OCI-LY3 (cell line): ENCODE results near the gene IQCN.

ENCODE experiments used
- H2AFZ ChIP-seq: fragments of 200-600, 300-600 bp; shearing (Covaris generic); 2 replicates; pipeline ENCODE4 v1.6.0; 2014; ENCODE audit warnings: antibody characterized with exemption, low read depth, low read length
- H3K27ac ChIP-seq: fragments of 200-600, 300-600 bp; sonication (generic); 2 replicates; pipeline ENCODE4 v1.5.1; 2014; ENCODE audit warnings: mild to moderate bottlenecking, low read length, moderate library complexity, mixed read lengths
- H3K27me3 ChIP-seq: fragments of 200-600, 300-600 bp; sonication (generic); 2 replicates; pipeline ENCODE4 v1.6.1; 2014; ENCODE audit warnings: low read depth, low read length, mixed read lengths
- H3K36me3 ChIP-seq: fragments of 200-600, 300-600 bp; sonication (generic); replicated peaks from 2 replicates; pipeline ENCODE3; 2014; ENCODE audit warnings: low read depth, low read length, mixed read lengths
- H3K4me1 ChIP-seq: fragments of 300-600, 200-600 bp; sonication (generic); 2 replicates; pipeline ENCODE4 v1.6.1; 2014; ENCODE audit warnings: low read length, mixed read lengths
- H3K4me2 ChIP-seq: fragments of 200-600, 300-600 bp; sonication (generic); 2 replicates; pipeline ENCODE4 v1.6.1; 2014; ENCODE audit warnings: low read length, mixed read lengths
- H3K4me3 ChIP-seq: fragments of 300-600, 200-600 bp; sonication (generic); 2 replicates; pipeline ENCODE4 v1.5.1; 2014; ENCODE audit warnings: antibody characterized with exemption, mild to moderate bottlenecking, low read length, moderate library complexity
- H3K79me2 ChIP-seq: fragments of 300-600, 200-600 bp; shearing (Covaris generic); 2 replicates; pipeline ENCODE4 v1.6.1; 2014; ENCODE audit warnings: mild to moderate bottlenecking, low read length, mixed read lengths
- H3K9ac ChIP-seq: fragments of 300-600, 200-600 bp; shearing (Covaris generic); 2 replicates; pipeline ENCODE4 v1.6.0; 2014; ENCODE audit warnings: mild to moderate bottlenecking, low read length, moderate library complexity
- H3K9me3 ChIP-seq: fragments of 200-600, 300-600 bp; shearing (Covaris generic); 2 replicates; pipeline ENCODE4 v1.6.1; 2014; ENCODE audit warnings: low read length, mixed read lengths; ENCODE audit not compliant: insufficient read depth
- H4K20me1 ChIP-seq: fragments of 200-600, 300-600 bp; sonication (generic); 2 replicates; pipeline ENCODE4 v1.6.1; 2016; ENCODE audit warnings: low read length, mixed read lengths; ENCODE audit not compliant: insufficient read depth
- EZH2phosphoT487 ChIP-seq: fragments of 200-600 bp; shearing (Covaris generic); IDR thresholded peaks from 2 replicates; pipeline ENCODE4 v1.6.1; 2018; ENCODE audit warnings: antibody characterized with exemption, mixed run types, low read depth
- TF ChIP-seq, protein P1 (sequence below): fragments of 200-600, 300-600 bp; sonication (generic); IDR thresholded peaks from 2 replicates; pipeline ENCODE4 v1.5.1; 2014; ENCODE audit warnings: antibody characterized with exemption, low read length, low read depth

IQCN gene

DNA sequence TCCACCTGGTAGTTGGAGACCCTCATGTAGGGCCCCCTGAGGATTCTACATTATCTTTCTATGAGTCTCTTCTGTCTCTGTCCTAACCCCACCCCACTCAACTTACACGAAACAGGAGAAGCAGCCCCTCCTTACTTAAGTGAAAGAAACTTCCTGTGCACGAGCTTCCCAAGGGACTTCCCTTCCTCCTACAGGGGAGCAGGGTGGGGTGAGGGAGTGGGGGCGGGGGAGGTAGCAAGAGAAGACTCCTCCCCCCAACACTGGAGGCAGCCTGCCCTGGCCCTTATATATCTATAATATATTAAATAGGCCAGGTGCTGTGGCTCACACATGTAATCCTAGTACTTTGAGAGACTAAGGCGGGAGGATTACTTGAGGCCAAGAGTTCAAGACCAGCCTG is 42.5 kb downstream of the IQCN start:
- no peak overlapping the region for H3K9ac ChIP-seq
- H3K9me3 ChIP-seq = no peaks in the 10 kb centered on the region
- no peak overlapping the region for H3K27ac ChIP-seq
- H3K4me1 ChIP-seq = no peaks in the 10 kb centered on the region
- no peak overlapping the region for H3K4me2 ChIP-seq
- H4K20me1 ChIP-seq = no peaks in the 10 kb centered on the region; the same call in 1 of the 2 replicates
- H3K36me3 ChIP-seq = no peaks in the 10 kb centered on the region
- H3K4me3 ChIP-seq = no peak overlapping the region
- peaks cover 9% of the 10 kb centered on the region; the same call in 1 of the 2 replicates for H3K27me3 ChIP-seq
- TF ChIP-seq, protein P1, sequence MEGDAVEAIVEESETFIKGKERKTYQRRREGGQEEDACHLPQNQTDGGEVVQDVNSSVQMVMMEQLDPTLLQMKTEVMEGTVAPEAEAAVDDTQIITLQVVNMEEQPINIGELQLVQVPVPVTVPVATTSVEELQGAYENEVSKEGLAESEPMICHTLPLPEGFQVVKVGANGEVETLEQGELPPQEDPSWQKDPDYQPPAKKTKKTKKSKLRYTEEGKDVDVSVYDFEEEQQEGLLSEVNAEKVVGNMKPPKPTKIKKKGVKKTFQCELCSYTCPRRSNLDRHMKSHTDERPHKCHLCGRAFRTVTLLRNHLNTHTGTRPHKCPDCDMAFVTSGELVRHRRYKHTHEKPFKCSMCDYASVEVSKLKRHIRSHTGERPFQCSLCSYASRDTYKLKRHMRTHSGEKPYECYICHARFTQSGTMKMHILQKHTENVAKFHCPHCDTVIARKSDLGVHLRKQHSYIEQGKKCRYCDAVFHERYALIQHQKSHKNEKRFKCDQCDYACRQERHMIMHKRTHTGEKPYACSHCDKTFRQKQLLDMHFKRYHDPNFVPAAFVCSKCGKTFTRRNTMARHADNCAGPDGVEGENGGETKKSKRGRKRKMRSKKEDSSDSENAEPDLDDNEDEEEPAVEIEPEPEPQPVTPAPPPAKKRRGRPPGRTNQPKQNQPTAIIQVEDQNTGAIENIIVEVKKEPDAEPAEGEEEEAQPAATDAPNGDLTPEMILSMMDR = no peak
- no peak for TF ChIP-seq EZH2phosphoT487
- H2AFZ ChIP-seq = no peak overlapping the region
- no peaks in the 10 kb centered on the region for H3K79me2 ChIP-seq

DNA sequence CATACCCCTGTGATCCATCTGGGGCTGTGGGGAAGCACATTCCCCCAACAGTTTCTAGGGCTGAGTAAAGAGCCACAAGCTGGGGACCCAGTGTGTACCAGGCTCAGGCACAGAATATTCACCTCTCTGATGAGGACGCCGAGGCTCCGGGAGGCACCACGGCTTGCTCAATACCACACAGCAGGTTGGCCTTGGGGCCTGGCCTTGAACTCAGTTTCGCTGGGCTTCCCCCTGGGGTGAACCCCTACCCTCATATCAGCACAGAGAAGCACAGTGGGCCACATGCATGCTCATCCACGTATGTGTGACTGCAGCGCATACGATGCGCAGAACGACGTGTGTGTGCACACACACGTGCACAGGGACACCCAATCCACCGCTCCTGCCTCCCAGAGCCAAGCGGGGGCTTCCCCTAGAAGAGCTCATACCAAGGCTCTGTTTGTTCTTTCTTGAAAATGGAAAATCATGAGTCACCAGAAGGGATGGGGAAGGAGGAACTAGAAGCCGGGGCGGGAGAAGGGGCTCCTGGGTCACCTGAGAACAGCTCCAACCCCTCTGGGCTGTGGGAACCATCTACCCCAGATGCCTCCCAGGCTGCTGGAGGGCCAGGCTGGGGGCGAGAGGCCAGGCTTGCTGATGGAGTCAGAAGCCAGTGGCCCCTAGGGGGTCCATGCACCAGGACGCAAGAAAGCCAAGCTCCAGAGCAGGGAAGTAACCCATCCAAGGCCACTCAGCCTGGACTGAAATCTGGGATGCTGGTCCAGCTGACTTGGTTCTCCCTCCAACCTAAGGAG is 43.1 kb downstream of the IQCN start:
- Histone ChIP-seq H3K4me2 (no peak overlapping the region), H3K79me2 (no peaks in the 10 kb centered on the region), H3K4me1 (no peaks in the 10 kb centered on the region), H3K36me3 (no peaks in the 10 kb centered on the region), H3K9ac (no peak overlapping the region), H4K20me1 (no peaks in the 10 kb centered on the region; the same call in 1 of the 2 replicates), H3K27me3 (peaks cover 9% of the 10 kb centered on the region; the same call in 1 of the 2 replicates), H3K4me3 (no peak overlapping the region), H3K27ac (no peak overlapping the region), H3K9me3 (no peaks in the 10 kb centered on the region), H2AFZ (no peak overlapping the region)
- no peak for TF ChIP-seq EZH2phosphoT487
- TF ChIP-seq, protein P1 = no peak

DNA sequence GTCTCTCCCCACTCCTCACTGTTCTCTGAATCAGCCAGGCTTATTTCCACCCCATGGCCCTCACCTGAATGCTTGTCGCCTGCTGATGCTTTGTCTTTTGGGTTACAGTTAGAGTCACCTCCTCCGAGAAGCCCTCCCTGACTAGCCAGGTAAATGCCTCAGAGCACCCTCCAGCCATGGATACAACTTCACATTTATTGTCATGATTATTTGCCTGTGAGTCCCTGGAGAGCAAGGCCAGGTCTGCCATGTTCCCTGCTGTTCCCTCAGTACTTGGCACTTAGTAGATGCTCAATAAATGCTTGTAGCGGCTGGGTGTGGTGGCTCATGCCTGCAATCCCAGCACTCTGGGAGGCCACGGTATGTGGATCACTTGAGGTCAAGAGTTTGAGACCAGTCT is 44.3 kb downstream of the IQCN start:
- Histone ChIP-seq H4K20me1 (no peaks in the 10 kb centered on the region; the same call in 1 of the 2 replicates), H3K9ac (no peak overlapping the region), H3K27ac (no peak overlapping the region), H2AFZ (no peak overlapping the region), H3K27me3 (peaks cover 9% of the 10 kb centered on the region; the same call in 1 of the 2 replicates), H3K36me3 (no peaks in the 10 kb centered on the region), H3K4me1 (no peaks in the 10 kb centered on the region), H3K4me2 (no peak overlapping the region), H3K4me3 (no peak overlapping the region), H3K79me2 (no peaks in the 10 kb centered on the region), H3K9me3 (no peaks in the 10 kb centered on the region)
- TF ChIP-seq, protein P1 = no peak
- TF ChIP-seq EZH2phosphoT487 = no peak

DNA sequence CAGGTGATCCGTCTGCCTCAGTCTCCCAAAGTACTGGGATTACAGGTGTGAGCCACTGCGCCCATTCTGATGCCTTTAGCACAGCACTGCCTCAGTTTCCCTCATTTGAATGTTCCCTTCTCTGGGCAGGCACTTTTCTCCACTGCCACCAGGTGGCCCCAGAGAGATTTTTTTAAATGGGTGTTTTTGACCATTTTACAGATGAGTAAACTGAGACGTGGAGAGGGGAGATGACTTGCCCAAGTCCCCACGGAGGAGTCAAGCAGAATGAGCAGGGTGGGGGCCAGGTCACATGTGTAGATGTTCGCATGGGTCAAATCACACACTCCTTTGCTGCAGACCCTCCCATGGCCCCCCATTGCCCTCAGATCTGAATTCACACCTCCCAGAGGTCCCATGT is 44.8 kb downstream of the IQCN start:
- Histone ChIP-seq H3K9me3 (no peaks in the 10 kb centered on the region), H2AFZ (no peak overlapping the region), H3K79me2 (no peaks in the 10 kb centered on the region), H3K4me1 (no peaks in the 10 kb centered on the region), H3K27me3 (peaks cover 9% of the 10 kb centered on the region; the same call in 1 of the 2 replicates), H3K27ac (no peak overlapping the region), H3K4me2 (no peak overlapping the region), H4K20me1 (no peaks in the 10 kb centered on the region; the same call in 1 of the 2 replicates), H3K9ac (no peak overlapping the region), H3K4me3 (no peak overlapping the region), H3K36me3 (no peaks in the 10 kb centered on the region)
- TF ChIP-seq EZH2phosphoT487 = no peak
- TF ChIP-seq, protein P1 = peak; percentile 71
